H1 (cell line): Measurements from ENCODE around the gene C2CD5. TPM values are rescaled to one million over a fixed set of nuclear protein-coding genes. Genes with fewer than 3 reads are reported as not detected.

Experiments used
- CTCF ChIA-PET: fragments of 300-600 bp; sonication (Branson Sonifier 250); formaldehyde crosslinking; loops from one replicate; lab custom pipeline; 2021; ENCODE audit not compliant: partially characterized antibody; lab: Charles Lee
- POLR2A ChIA-PET: fragments of 300-600 bp; sonication (Branson Sonifier 250); formaldehyde crosslinking; loops from one replicate; lab custom pipeline; 2021; ENCODE audit warnings: inconsistent platforms; ENCODE audit not compliant: partially characterized antibody; lab: Charles Lee
- DNase-seq, 2 experiments: peaks; one replicate each; pipeline versions ENCODE4 v3.0.0 to v3.0.0-alpha.2; 2010 to 2022; ENCODE audit warnings: low spot score in 2 of 2, low read depth in 1 of 2, mixed read lengths in 1 of 2
- FAIRE-seq: peaks from 2 replicates; lab custom pipeline; 2011; peaks lifted over from hg19 to GRCh38; lab: Jason Lieb, UNC
- H2AFZ ChIP-seq: 2 replicates; pipeline ENCODE4 v1.8.1; 2012; ENCODE audit warnings: low read length, inconsistent platforms
- H2AK5ac ChIP-seq: 2 replicates; pipeline ENCODE4 v1.6.1; 2013; ENCODE audit warnings: low read depth, low read length
- H2BK120ac ChIP-seq: replicated peaks from 2 replicates; pipeline ENCODE3; 2013; ENCODE audit warnings: low read depth, low read length, inconsistent platforms
- H2BK12ac ChIP-seq: 2 replicates; pipeline ENCODE4 v1.6.1; 2013; ENCODE audit warnings: low read depth, low read length
- H2BK15ac ChIP-seq: 2 replicates; pipeline ENCODE4 v1.6.1; 2013; ENCODE audit warnings: low read length
- H2BK20ac ChIP-seq: 2 replicates; pipeline ENCODE4 v1.6.1; 2013; ENCODE audit warnings: low read length
- H2BK5ac ChIP-seq: 2 replicates; pipeline ENCODE4 v1.6.1; 2013; ENCODE audit warnings: low read depth, low read length
- H3K14ac ChIP-seq: 2 replicates; pipeline ENCODE4 v1.6.1; 2013; ENCODE audit warnings: inconsistent platforms; ENCODE audit not compliant: insufficient read length
- H3K18ac ChIP-seq: 2 replicates; pipeline ENCODE4 v1.6.1; 2013; ENCODE audit warnings: low read length; ENCODE audit errors: extremely low read depth
- H3K23ac ChIP-seq: 2 replicates; pipeline ENCODE4 v1.6.1; 2013; ENCODE audit warnings: inconsistent platforms; ENCODE audit not compliant: insufficient read length
- H3K23me2 ChIP-seq: 2 replicates; pipeline ENCODE4 v1.6.1; 2013; ENCODE audit warnings: low read depth, low read length
- H3K27ac ChIP-seq: 2 replicates; pipeline ENCODE4 v1.6.1; 2011; ENCODE audit warnings: low read depth, low read length, inconsistent platforms
- H3K27me3 ChIP-seq, 4 experiments: replicated peaks in 1 of 4; 1 replicate in 1 of 4; 2 replicates in 3 of 4; pipeline versions ENCODE4 v1.6.1 to v1.8.1; 2011 to 2013; ENCODE audit warnings: low read length in 3 of 4, mild to moderate bottlenecking in 3 of 4, inconsistent platforms in 2 of 4, mixed read lengths in 2 of 4, moderate library complexity in 1 of 4; ENCODE audit not compliant: control insufficient read depth in 3 of 4, insufficient read depth in 3 of 4; ENCODE audit errors: extremely low read depth in 1 of 4
- H3K36me3 ChIP-seq, 4 experiments: 2 replicates each; pipeline versions ENCODE4 v1.6.1 to v1.8.1; 2011 to 2013; ENCODE audit warnings: mild to moderate bottlenecking in 4 of 4, low read length in 3 of 4, moderate library complexity in 2 of 4, control low read depth in 1 of 4, inconsistent platforms in 1 of 4; ENCODE audit not compliant: insufficient read depth in 4 of 4, control insufficient read depth in 2 of 4
- H3K4ac ChIP-seq: replicated peaks from 2 replicates; pipeline ENCODE3; 2013; ENCODE audit warnings: low read length, low read depth, mixed read lengths, inconsistent platforms; ENCODE audit not compliant: insufficient read length
- H3K4me1 ChIP-seq, 4 experiments: replicated peaks in 1 of 4; 1 replicate in 1 of 4; 2 replicates in 3 of 4; pipeline versions ENCODE4 v1.6.1 to v1.8.1; 2011 to 2013; ENCODE audit warnings: low read length in 3 of 4, inconsistent platforms in 2 of 4, mixed read lengths in 1 of 4; ENCODE audit not compliant: insufficient read depth in 4 of 4, control insufficient read depth in 3 of 4
- H3K4me2 ChIP-seq, 2 experiments: 2 replicates each; pipeline versions ENCODE4 v1.6.1 to v1.8.1; 2011 to 2013; ENCODE audit warnings: low read depth in 2 of 2, low read length in 2 of 2, control low read depth in 1 of 2, inconsistent platforms in 1 of 2, mild to moderate bottlenecking in 1 of 2; ENCODE audit not compliant: insufficient read depth in 1 of 2
- H3K4me3 ChIP-seq, 4 experiments: fragments of 200-600, 300-600 bp in 1 of 4; sonication (generic), shearing (Covaris generic), sonication (Bioruptor Twin) in 1 of 4; 2 replicates each; pipeline versions ENCODE4 v1.5.1 to v1.8.1; 2011 to 2016; ENCODE audit warnings: low read length in 4 of 4, low read depth in 3 of 4, control low read depth in 2 of 4, inconsistent platforms in 2 of 4, mild to moderate bottlenecking in 2 of 4, mixed read lengths in 1 of 4, moderate library complexity in 1 of 4; ENCODE audit not compliant: insufficient read depth in 2 of 4; ENCODE audit errors: extremely low read depth in 1 of 4
- H3K56ac ChIP-seq: replicated peaks from 2 replicates; pipeline ENCODE3; 2013; ENCODE audit warnings: low read depth, mild to moderate bottlenecking, mixed read lengths, low read length, inconsistent platforms; ENCODE audit not compliant: insufficient read length
- H3K79me1 ChIP-seq: 2 replicates; pipeline ENCODE4 v1.6.1; 2013; ENCODE audit warnings: low read depth, low read length, control low read depth
- H3K79me2 ChIP-seq, 2 experiments: 2 replicates each; pipeline versions ENCODE4 v1.6.1 to v1.8.1; 2012 to 2013; ENCODE audit warnings: low read length in 2 of 2, mild to moderate bottlenecking in 2 of 2, inconsistent platforms in 1 of 2; ENCODE audit not compliant: insufficient read depth in 2 of 2, control insufficient read depth in 1 of 2
- H3K9ac ChIP-seq, 4 experiments: replicated peaks in 1 of 4; 1 replicate in 1 of 4; 2 replicates in 3 of 4; pipeline versions ENCODE4 v1.6.1 to v1.8.1; 2011 to 2013; ENCODE audit warnings: low read depth in 3 of 4, low read length in 3 of 4, control low read depth in 2 of 4, mild to moderate bottlenecking in 2 of 4, moderate library complexity in 2 of 4, inconsistent platforms in 1 of 4; ENCODE audit errors: extremely low read depth in 1 of 4
- H3K9me3 ChIP-seq, 2 experiments: 2 replicates each; pipeline versions ENCODE4 v1.6.1 to v1.8.1; 2012 to 2013; ENCODE audit warnings: mild to moderate bottlenecking in 2 of 2, moderate library complexity in 2 of 2, control low read depth in 1 of 2, inconsistent platforms in 1 of 2, low read depth in 1 of 2, low read length in 1 of 2, mixed read lengths in 1 of 2; ENCODE audit not compliant: insufficient read depth in 2 of 2
- H4K20me1 ChIP-seq, 2 experiments: replicated peaks in 1 of 2; 2 replicates each; pipeline versions ENCODE3 to v1.8.1; 2011 to 2013; ENCODE audit warnings: inconsistent platforms in 2 of 2, low read length in 2 of 2, mild to moderate bottlenecking in 1 of 2; ENCODE audit not compliant: insufficient read depth in 2 of 2, control insufficient read depth in 1 of 2
- H4K5ac ChIP-seq: 2 replicates; pipeline ENCODE4 v1.6.1; 2013; ENCODE audit warnings: low read length, low read depth, mixed read lengths, inconsistent platforms; ENCODE audit not compliant: insufficient read length
- H4K8ac ChIP-seq: 2 replicates; pipeline ENCODE4 v1.8.0; 2013; ENCODE audit warnings: mild to moderate bottlenecking, moderate library complexity, low read length, inconsistent platforms; ENCODE audit not compliant: insufficient read depth; ENCODE audit errors: extremely low read depth
- H4K91ac ChIP-seq: replicated peaks from 2 replicates; pipeline ENCODE3; 2013; ENCODE audit warnings: low read length, mixed read lengths, inconsistent platforms; ENCODE audit not compliant: insufficient read length
- ASH2L ChIP-seq: fragments of 200-600, 300-600 bp; sonication (generic); IDR thresholded peaks from one replicate; pipeline ENCODE4 v1.7.1; 2017; ENCODE audit warnings: low read length
- BRCA1 ChIP-seq: IDR thresholded peaks from 2 replicates; pipeline ENCODE4 v1.6.1; 2012; ENCODE audit warnings: low read depth, low read length, improper control_type of control experiment
- CEBPB ChIP-seq: IDR thresholded peaks from 2 replicates; pipeline ENCODE4 v1.6.1; 2012; ENCODE audit warnings: low read depth, low read length
- CTBP2 ChIP-seq: IDR thresholded peaks from 2 replicates; pipeline ENCODE4 v1.7.0; 2011; ENCODE audit warnings: borderline replicate concordance, mild to moderate bottlenecking, moderate library complexity, mixed read lengths, low read length; ENCODE audit not compliant: insufficient read depth, insufficient read length
- FOSL1 ChIP-seq: IDR thresholded peaks from 2 replicates; pipeline ENCODE4 v1.6.1; 2011; ENCODE audit warnings: mild to moderate bottlenecking, low read depth, low read length, moderate library complexity; ENCODE audit not compliant: insufficient read depth
- GTF2F1 ChIP-seq: IDR thresholded peaks from 2 replicates; pipeline ENCODE4 v1.6.1; 2012; ENCODE audit warnings: low read depth, low read length, improper control_type of control experiment, borderline replicate concordance
- HDAC6 ChIP-seq: IDR thresholded peaks from one replicate; pipeline ENCODE4 v1.7.1; 2012; ENCODE audit warnings: low read depth, mild to moderate bottlenecking, inconsistent platforms, low read length, moderate library complexity
- POLR2A ChIP-seq, 2 experiments: IDR thresholded peaks; 1 replicate in 1 of 2; 2 replicates in 1 of 2; pipeline ENCODE4 v1.6.1; 2011; ENCODE audit warnings: low read depth in 2 of 2, low read length in 2 of 2, mild to moderate bottlenecking in 2 of 2; ENCODE audit errors: control extremely low read depth in 1 of 2
- WGBS, 2 experiments: shearing (Covaris generic) in 1 of 2; methylation state at CpG; one replicate each; pipeline versions ENCODE4 v1.1.6 to v1.1.7; 2013 to 2015; ENCODE audit warnings: low lambda C conversion rate in 2 of 2, mixed read lengths in 2 of 2, inconsistent platforms in 1 of 2, low coverage in 1 of 2, missing lambda C conversion rate in 1 of 2; ENCODE audit not compliant: insufficient replicate concordance in 2 of 2, insufficient coverage in 1 of 2, insufficient read length in 1 of 2; ENCODE audit errors: extremely low coverage in 1 of 2, missing lambda C conversion rate in 1 of 2; 5-methylcytosine and 5-hydroxymethylcytosine counted together
- polyA plus RNA-seq, 7 experiments: library from polyadenylated mRNA; depleted of rRNA in 3 of 7; stranded (reverse) in 5 of 7; unstranded in 2 of 7; fragments of >200 nt in 5 of 7; fragments of 200-250 nt in 2 of 7; gene quantifications; 1 replicate in 5 of 7; 2 replicates in 1 of 7; 4 replicates in 1 of 7; pipeline versions ENCODE4 v1.2.1 to v1.2.3, GENCODE V29; 2011 to 2013; ENCODE audit warnings: missing spikeins in 2 of 7, mixed read lengths in 2 of 7
- total RNA-seq: library from RNA; stranded (reverse); fragmentation: NEBNext Ultra II Directional; extraction: Animal tissue kit (Norgen Biotek cat#: 25700); gene quantifications from 2 replicates; pipeline ENCODE4 v1.2.1, GENCODE V29; 2021

The C2CD5 gene
- total and polyA plus RNA-seq, 2 of the 8 experiments (the other 6 are each of a cell fraction or from before 2014, with no cell fraction given) = 21.9 to 45.9 TPM

DNA sequence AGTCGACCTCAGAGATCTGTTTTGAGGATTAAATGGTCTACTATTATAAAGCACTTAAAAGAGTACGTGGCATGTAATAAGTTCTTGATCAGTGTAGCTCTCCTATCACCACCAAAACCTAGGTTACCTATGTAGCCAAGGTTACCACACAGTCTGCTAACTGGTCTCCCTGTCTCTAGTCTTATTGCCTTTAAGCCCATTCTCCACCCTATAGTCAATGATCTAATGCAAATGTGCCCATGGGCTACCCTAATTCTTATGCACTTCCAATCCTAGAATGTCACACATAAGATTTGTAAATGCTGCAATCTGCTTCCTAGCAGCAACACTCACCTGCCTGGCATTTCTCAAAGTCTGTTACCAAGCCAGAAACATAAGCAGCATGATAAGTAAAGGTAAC, 44.9 kb downstream of the C2CD5 start:
- H4K8ac ChIP-seq = no peak overlapping the region
- no peak overlapping the region for H3K4ac ChIP-seq
- 80% methylated on average over 2 of the region's 2 CpGs; no CpG with 5 or more reads in 1 of the 2 experiments for WGBS, 2 experiments
- H3K23ac ChIP-seq = no peak overlapping the region
- H3K27ac ChIP-seq = no peak overlapping the region
- CTCF ChIA-PET = no interaction called here
- no peak overlapping the region for H2BK5ac ChIP-seq
- H4K20me1 ChIP-seq = no peaks in the 10 kb centered on the region
- peaks cover 0 to 3% (median 0%) of the 10 kb centered on the region in 4 experiments; a peak in 2 of 8 replicates for H3K36me3 ChIP-seq
- H3K4me3 ChIP-seq = no peak overlapping the region
- no peaks in the 10 kb centered on the region for H3K27me3 ChIP-seq
- no peaks in the 10 kb centered on the region for H3K79me1 ChIP-seq
- H2BK20ac ChIP-seq = no peak overlapping the region
- no peak overlapping the region for H2AK5ac ChIP-seq
- H3K18ac ChIP-seq = no peak overlapping the region
- H2BK120ac ChIP-seq = no peak overlapping the region
- H3K9ac ChIP-seq = no peak overlapping the region
- H2BK15ac ChIP-seq = no peak overlapping the region
- peaks cover 0 to 3% (median 1%) of the 10 kb centered on the region in 4 experiments; a peak in 3 of 7 replicates for H3K4me1 ChIP-seq
- H2BK12ac ChIP-seq = no peak overlapping the region
- no peak overlapping the region for H2AFZ ChIP-seq
- POLR2A ChIA-PET = no interaction called here
- FAIRE-seq (no peak), DNase-seq (no peak)
- no peak overlapping the region for H3K4me2 ChIP-seq
- no peaks in the 10 kb centered on the region for H3K79me2 ChIP-seq
- no peak overlapping the region for H4K5ac ChIP-seq
- H4K91ac ChIP-seq = no peak overlapping the region
- peaks cover 1% of the 10 kb centered on the region; the same call in 1 of the 2 replicates for H3K23me2 ChIP-seq
- H3K9me3 ChIP-seq = no peaks in the 10 kb centered on the region
- no peak overlapping the region for H3K14ac ChIP-seq
- TF ChIP-seq BRCA1 (no peak), CEBPB (no peak), POLR2A (IDR thresholded peaks at IDR 0.05; ENCODE audit: control extremely low read depth in 1 of 2, low read depth in 2 of 2, low read length in 2 of 2) (no peak), FOSL1 (no peak), ASH2L (no peak), GTF2F1 (no peak), CTBP2 (no peak), HDAC6 (no peak)
- H3K56ac ChIP-seq = no peak overlapping the region
